Measurements from ENCODE around the gene ACSL3.
"Not testable (repeated sequence)": the region's sequence is repeated elsewhere in the genome, so short reads cannot be mapped to it uniquely, and the experiment has no call there.

ACSL3 gene

GRCh38 chr2:222860740-222861410 is at the start of gene ACSL3:
Gene ACSL3, plus strand, starts transcription at chr2:222861036. Its CDS starts 47,737 bp downstream, at chr2:222908773.
- peak; percentile 71 to 88 (median 82) for DNase-seq

- no peak for DNase-seq
Measured at GRCh38 chr2:222811828-222812227, 49.0 kb upstream of the ACSL3 start.

- DNase-seq, result no peak
Measured at GRCh38 chr2:222813177-222813843, 47.5 kb upstream of the ACSL3 start.

GRCh38 chr2:222819722-222820333 is 41.0 kb upstream of the ACSL3 start:
- DNase-seq, result no peak

GRCh38 chr2:222823183-222823930 is 37.5 kb upstream of the ACSL3 start:
- DNase-seq, result no peak

GRCh38 chr2:222825031-222825430 is 35.8 kb upstream of the ACSL3 start:
- no peak for DNase-seq

- no peak for DNase-seq
Measured at GRCh38 chr2:222827417-222827816, 33.4 kb upstream of the ACSL3 start.

GRCh38 chr2:222828572-222828971 is 32.3 kb upstream of the ACSL3 start:
- DNase-seq, result no peak

GRCh38 chr2:222830164-222830563 is 30.7 kb upstream of the ACSL3 start:
- no peak for DNase-seq

- DNase-seq, result no peak
Measured at GRCh38 chr2:222833410-222833809, 27.4 kb upstream of the ACSL3 start.

GRCh38 chr2:222835143-222835822 is 25.6 kb upstream of the ACSL3 start:
- no peak for DNase-seq

- no peak for DNase-seq
Measured at GRCh38 chr2:222835823-222836151, 25.0 kb upstream of the ACSL3 start.

- no peak for DNase-seq
Measured at GRCh38 chr2:222837643-222838056, 23.2 kb upstream of the ACSL3 start.

- no peak for DNase-seq
Measured at GRCh38 chr2:222840060-222840802, 20.6 kb upstream of the ACSL3 start.

- no peak for DNase-seq
Measured at GRCh38 chr2:222842491-222843174, 18.2 kb upstream of the ACSL3 start.

- no peak for DNase-seq
Measured at GRCh38 chr2:222844323-222844722, 16.5 kb upstream of the ACSL3 start.

GRCh38 chr2:222845314-222845713 is 15.5 kb upstream of the ACSL3 start:
- not testable (repeated sequence) for DNase-seq

- no peak for DNase-seq
Measured at GRCh38 chr2:222846003-222846402, 14.8 kb upstream of the ACSL3 start.

GRCh38 chr2:222848031-222848430 is 12.8 kb upstream of the ACSL3 start:
- not testable (repeated sequence) for DNase-seq

- no peak for DNase-seq
Measured at GRCh38 chr2:222848862-222849261, 12.0 kb upstream of the ACSL3 start.

GRCh38 chr2:222851956-222852617 is 8.7 kb upstream of the ACSL3 start:
- no peak for DNase-seq

Data from activated naive CD4-positive, alpha-beta T cell (primary cell).